ENCODE measurements around the gene ATAD5.

Gene ATAD5

DNA sequence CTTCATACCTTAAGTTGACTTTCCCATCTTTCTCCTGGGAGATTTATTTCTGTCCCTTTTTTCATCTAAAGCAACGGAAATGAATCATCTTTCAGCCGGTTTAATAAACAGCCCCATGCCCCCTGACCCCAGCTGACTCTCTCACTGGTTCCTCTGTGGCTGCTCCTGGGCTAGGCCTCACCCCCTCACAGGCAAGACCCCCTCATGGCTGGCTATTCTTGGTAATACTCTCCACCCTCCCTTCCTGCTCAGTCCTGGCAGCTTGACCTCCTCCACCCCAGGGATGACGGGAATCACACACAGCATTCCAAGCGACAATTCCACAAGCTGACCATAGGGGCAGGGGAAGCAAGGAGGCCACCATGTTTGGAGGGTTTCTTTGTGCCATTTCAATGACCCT is 88.5 kb downstream of the ATAD5 start:
- TF ChIP-seq, protein P1, sequence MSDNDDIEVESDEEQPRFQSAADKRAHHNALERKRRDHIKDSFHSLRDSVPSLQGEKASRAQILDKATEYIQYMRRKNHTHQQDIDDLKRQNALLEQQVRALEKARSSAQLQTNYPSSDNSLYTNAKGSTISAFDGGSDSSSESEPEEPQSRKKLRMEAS (IDR thresholded peaks at IDR 0.05; ENCODE audit: low read depth, low read length), result no peak
- TF ChIP-seq MYC (IDR thresholded peaks at IDR 0.05; ENCODE audit: low read depth, low read length), result no peak
- no peak for TF ChIP-seq POLR2A (IDR thresholded peaks at IDR 0.05; ENCODE audit: extremely low read depth, insufficient read length)
- TF ChIP-seq, protein P2, sequence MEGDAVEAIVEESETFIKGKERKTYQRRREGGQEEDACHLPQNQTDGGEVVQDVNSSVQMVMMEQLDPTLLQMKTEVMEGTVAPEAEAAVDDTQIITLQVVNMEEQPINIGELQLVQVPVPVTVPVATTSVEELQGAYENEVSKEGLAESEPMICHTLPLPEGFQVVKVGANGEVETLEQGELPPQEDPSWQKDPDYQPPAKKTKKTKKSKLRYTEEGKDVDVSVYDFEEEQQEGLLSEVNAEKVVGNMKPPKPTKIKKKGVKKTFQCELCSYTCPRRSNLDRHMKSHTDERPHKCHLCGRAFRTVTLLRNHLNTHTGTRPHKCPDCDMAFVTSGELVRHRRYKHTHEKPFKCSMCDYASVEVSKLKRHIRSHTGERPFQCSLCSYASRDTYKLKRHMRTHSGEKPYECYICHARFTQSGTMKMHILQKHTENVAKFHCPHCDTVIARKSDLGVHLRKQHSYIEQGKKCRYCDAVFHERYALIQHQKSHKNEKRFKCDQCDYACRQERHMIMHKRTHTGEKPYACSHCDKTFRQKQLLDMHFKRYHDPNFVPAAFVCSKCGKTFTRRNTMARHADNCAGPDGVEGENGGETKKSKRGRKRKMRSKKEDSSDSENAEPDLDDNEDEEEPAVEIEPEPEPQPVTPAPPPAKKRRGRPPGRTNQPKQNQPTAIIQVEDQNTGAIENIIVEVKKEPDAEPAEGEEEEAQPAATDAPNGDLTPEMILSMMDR (IDR thresholded peaks at IDR 0.05; ENCODE audit: low read depth, low read length), result no peak
- no peak for DNase-seq (ENCODE audit: low read depth)
- H3K4me3 ChIP-seq (ENCODE audit: low read depth, low read length), result no peak overlapping the region

DNA sequence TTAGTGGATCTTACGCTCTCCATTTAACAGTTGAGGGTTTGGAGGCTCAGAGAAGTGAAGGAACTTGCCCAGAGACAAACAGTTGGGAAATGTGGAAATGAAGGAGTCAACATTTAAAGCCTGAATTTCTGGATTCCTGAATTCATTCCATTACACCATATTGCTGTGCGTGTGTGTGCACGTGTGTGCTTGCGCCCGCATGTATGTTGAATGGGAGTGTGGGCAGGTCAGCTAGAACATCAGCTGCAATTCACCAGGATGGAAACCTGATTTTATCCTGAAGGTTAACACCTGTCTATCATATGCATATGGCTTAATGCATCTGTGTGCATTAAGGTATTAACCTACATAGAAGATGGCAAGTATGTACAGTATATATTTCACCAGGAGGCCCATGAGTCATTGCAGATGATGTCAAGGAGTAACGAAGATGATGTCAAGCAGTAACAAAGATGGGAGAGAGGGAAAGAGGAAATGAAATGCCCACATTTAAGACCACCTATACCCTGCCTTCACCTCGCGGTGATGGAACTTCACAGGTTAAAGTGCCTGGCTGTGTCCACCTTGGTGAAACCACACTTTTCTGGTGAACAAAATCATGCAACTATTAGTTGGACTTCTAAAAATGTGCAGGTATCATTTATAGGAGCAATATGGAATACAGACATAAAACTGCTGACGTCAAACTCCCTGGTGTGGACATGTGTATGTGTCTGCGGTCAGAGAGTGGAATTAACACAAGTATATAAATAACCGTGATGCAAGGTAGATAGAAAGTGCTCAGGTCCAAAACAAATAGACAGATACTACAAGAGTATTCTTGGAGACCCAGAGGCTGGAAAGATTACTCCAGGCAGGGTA is 89.1 kb downstream of the ATAD5 start:
- TF ChIP-seq, protein P1 (IDR thresholded peaks at IDR 0.05; ENCODE audit: low read depth, low read length), result no peak
- TF ChIP-seq, protein P2 (IDR thresholded peaks at IDR 0.05; ENCODE audit: low read depth, low read length), result no peak
- TF ChIP-seq MYC (IDR thresholded peaks at IDR 0.05; ENCODE audit: low read depth, low read length) (no peak), POLR2A (IDR thresholded peaks at IDR 0.05; ENCODE audit: extremely low read depth, insufficient read length) (no peak)
- DNase-seq (ENCODE audit: low read depth), result no peak

DNA sequence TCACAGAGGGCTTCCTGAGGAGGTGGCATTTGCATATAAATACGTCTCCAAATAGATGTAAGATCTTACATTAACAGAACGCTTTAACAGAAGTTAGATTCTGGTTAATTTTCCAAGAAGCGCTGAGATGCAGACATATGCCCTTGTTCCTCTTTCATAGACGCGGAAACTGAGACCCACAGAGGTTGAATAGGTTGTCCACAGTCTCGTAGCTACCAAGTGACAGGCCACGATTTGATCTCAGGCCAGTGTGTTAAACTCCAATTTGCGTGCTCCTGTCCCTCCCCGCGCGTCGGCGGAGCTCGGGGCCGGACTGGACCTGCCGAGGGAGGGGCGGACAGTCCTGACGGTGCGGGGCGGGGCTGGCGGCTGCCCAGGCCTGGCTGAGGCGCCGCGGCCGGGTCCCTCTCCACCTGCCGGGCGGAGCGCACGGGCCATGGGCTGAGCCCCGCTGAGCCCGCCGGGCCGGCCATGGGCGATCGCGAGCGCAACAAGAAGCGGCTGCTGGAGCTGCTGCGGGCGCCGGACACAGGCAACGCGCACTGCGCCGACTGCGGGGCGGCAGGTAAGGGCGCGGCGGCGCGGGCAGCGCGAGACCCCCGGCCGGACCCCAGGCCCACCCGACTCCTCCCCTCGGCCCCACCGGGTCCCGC is 89.9 kb downstream of the ATAD5 start, which contains the start of gene ADAP2:
Gene ADAP2 (plus strand): TSS at position 402 of the 653 bp plus-strand sequence. CDS start 70 bp downstream, at position 472.
- H3K4me3 ChIP-seq (ENCODE audit: low read depth, low read length), result no peak within 1 kb of the TSS
- TF ChIP-seq, protein P1 (IDR thresholded peaks at IDR 0.05; ENCODE audit: low read depth, low read length), result no peak
- TF ChIP-seq MYC (IDR thresholded peaks at IDR 0.05; ENCODE audit: low read depth, low read length) (no peak), POLR2A (IDR thresholded peaks at IDR 0.05; ENCODE audit: extremely low read depth, insufficient read length) (no peak)
- TF ChIP-seq, protein P2 (IDR thresholded peaks at IDR 0.05; ENCODE audit: low read depth, low read length), result no peak
- peak; percentile 50 for DNase-seq (ENCODE audit: low read depth)

More for the DNA sequence above, 89.1 kb downstream of the ATAD5 start:
- H3K4me3 ChIP-seq (ENCODE audit: low read depth, low read length), result no peak overlapping the region

DNA sequence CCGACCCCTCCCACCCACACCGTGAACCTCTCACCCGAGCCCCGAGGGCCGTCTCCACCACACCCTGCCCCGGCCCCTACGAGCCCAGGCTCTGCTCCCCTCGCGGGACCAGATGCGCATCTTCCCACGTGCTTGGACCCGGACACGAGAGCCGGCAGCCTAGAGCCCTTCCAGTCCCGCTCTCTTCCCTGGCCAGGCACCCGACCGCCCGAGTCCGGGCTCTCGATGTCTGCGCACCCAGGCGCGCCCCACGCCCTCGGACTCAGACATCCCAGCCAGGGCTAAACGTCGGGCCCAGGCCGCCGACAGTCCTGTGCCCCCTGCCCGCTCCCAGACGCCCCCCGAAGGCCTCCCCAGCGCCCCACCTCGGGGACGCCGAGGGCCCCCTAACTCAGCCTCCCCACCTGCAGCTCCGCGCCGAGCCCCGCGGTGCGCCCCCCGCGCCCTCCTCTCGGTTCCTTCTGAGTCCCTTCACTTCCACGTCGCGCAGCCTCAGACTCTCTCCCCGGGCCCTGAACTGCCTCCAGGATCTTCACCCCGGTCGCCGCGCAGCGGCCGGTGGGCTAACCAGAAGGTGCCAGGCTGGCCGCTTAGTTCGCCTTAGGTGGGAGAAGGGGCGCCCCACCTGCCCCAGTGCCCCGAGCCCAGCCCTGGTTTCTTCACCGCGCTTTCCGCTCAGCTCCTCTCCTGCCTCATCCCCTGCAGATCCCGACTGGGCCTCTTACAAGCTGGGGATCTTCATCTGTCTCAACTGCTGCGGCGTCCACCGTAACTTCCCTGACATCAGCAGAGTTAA is 90.7 kb downstream of the ATAD5 start:
- no peak for TF ChIP-seq MYC (IDR thresholded peaks at IDR 0.05; ENCODE audit: low read depth, low read length)
- TF ChIP-seq, protein P2 (IDR thresholded peaks at IDR 0.05; ENCODE audit: low read depth, low read length), result no peak
- TF ChIP-seq, protein P1 (IDR thresholded peaks at IDR 0.05; ENCODE audit: low read depth, low read length), result no peak
- TF ChIP-seq POLR2A (IDR thresholded peaks at IDR 0.05; ENCODE audit: extremely low read depth, insufficient read length), result no peak
- no peak overlapping the region for H3K4me3 ChIP-seq (ENCODE audit: low read depth, low read length)
- no peak for DNase-seq (ENCODE audit: low read depth)

DNA sequence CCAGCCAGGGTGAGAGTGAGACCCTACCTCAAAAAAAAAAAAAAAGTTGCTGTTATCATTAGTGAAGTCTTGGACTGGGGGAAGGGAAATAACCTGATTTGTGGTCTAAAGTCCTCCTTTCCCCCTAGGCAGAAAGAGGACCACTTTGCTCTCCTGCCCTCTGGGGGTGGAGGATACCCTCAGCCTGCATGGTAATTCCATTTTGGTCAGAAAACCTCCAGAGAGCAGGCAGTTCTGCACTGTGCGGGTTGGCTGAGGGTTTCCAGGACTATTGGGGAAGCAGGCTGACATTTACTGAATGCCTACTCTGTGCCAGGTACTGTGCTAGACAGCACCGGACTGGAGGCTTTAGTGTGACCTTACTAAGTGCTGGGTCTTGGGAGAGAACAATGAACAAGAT is 92.6 kb downstream of the ATAD5 start:
- TF ChIP-seq, protein P1 (IDR thresholded peaks at IDR 0.05; ENCODE audit: low read depth, low read length), result no peak
- TF ChIP-seq MYC (IDR thresholded peaks at IDR 0.05; ENCODE audit: low read depth, low read length), result no peak
- TF ChIP-seq, protein P2 (IDR thresholded peaks at IDR 0.05; ENCODE audit: low read depth, low read length), result no peak
- TF ChIP-seq POLR2A (IDR thresholded peaks at IDR 0.05; ENCODE audit: extremely low read depth, insufficient read length), result no peak
- DNase-seq (ENCODE audit: low read depth), result no peak

More for the DNA sequence above, 92.6 kb downstream of the ATAD5 start:
- H3K4me3 ChIP-seq (ENCODE audit: low read depth, low read length), result no peak overlapping the region

Data from NB4 (cell line).